Measurements from ENCODE around the gene REXO2.

The REXO2 gene

GRCh38 chr11:114400915-114401223 lies 38.4 kb upstream of the REXO2 start:
- H3K4me1 ChIP-seq (ENCODE audit: control insufficient read depth, insufficient read depth, low read length, poor library complexity, severe bottlenecking), result peaks cover 13% of the 10 kb centered on the region
- H3K9me3 ChIP-seq (ENCODE audit: control insufficient read depth, low read length), result no peaks in the 10 kb centered on the region
- DNase-seq, result no peak
- H3K27me3 ChIP-seq (replicated peaks; ENCODE audit: control insufficient read depth, insufficient read depth, low read length, poor library complexity, severe bottlenecking), result no peaks in the 10 kb centered on the region
- H3K4me3 ChIP-seq (ENCODE audit: insufficient read depth, low read depth, low read length, poor library complexity, severe bottlenecking), result peak overlapping the region; percentile 80
- H3K36me3 ChIP-seq (ENCODE audit: control insufficient read depth, insufficient read depth, low read length), result peaks cover 20% of the 10 kb centered on the region
- H3K27ac ChIP-seq (ENCODE audit: insufficient read depth, low read length, poor library complexity, severe bottlenecking), result peak overlapping the region; percentile 97

DNA sequence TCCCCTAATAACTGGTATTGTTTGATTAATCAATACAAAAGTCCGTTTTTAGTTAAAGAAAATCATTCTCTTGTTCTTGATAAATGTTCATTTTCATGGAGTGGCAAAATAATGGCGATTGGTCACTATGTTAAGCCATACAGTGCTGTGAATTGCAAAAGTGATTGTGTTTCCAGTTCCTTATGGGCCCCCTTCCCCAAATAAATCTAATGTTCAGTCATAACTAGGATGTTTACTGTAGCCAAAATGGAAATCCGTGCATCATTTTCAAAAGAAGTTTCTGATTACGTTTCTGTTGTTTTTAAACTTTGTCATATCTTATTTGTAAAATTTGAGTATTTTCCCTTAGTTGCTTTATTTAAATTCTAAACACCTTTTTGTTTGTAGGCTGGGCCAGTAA lies 38.0 kb upstream of the REXO2 start:
- Histone ChIP-seq H3K27ac (ENCODE audit: insufficient read depth, low read length, poor library complexity, severe bottlenecking) (peak overlapping the region; percentile 97), H3K9me3 (ENCODE audit: control insufficient read depth, low read length) (no peaks in the 10 kb centered on the region), H3K36me3 (ENCODE audit: control insufficient read depth, insufficient read depth, low read length) (peaks cover 25% of the 10 kb centered on the region), H3K27me3 (replicated peaks; ENCODE audit: control insufficient read depth, insufficient read depth, low read length, poor library complexity, severe bottlenecking) (no peaks in the 10 kb centered on the region), H3K4me3 (ENCODE audit: insufficient read depth, low read depth, low read length, poor library complexity, severe bottlenecking) (peak overlapping the region; percentile 80), H3K4me1 (ENCODE audit: control insufficient read depth, insufficient read depth, low read length, poor library complexity, severe bottlenecking) (peaks cover 13% of the 10 kb centered on the region)
- DNase-seq, result no peak

DNA sequence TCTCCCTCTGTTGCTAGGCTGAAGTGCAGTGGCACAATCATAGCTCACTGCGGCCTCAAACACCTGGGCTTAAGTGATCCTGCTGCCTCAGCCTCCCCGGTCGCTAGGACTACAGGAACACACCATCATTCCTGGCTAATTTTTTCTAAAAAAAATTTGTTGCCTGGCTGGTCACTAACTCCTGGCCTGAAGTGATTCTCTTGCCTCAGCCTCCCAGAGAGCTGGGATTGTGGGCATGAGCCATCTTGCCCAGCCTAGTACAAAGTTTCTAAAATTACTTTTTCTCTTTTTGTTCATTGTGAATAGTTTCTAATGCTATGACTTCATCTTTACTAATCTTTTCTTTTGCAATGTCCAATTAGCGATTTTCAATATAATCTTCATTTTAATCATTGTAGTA lies 26.3 kb upstream of the REXO2 start:
- Histone ChIP-seq H3K9me3 (ENCODE audit: control insufficient read depth, low read length) (no peaks in the 10 kb centered on the region), H3K36me3 (ENCODE audit: control insufficient read depth, insufficient read depth, low read length) (peaks cover 19% of the 10 kb centered on the region), H3K27ac (ENCODE audit: insufficient read depth, low read length, poor library complexity, severe bottlenecking) (no peak overlapping the region), H3K4me1 (ENCODE audit: control insufficient read depth, insufficient read depth, low read length, poor library complexity, severe bottlenecking) (no peaks in the 10 kb centered on the region), H3K27me3 (replicated peaks; ENCODE audit: control insufficient read depth, insufficient read depth, low read length, poor library complexity, severe bottlenecking) (no peaks in the 10 kb centered on the region), H3K4me3 (ENCODE audit: insufficient read depth, low read depth, low read length, poor library complexity, severe bottlenecking) (no peak overlapping the region)
- no peak for DNase-seq

- no peak overlapping the region for H3K4me3 ChIP-seq (ENCODE audit: insufficient read depth, low read depth, low read length, poor library complexity, severe bottlenecking)
- no peak for DNase-seq
- H3K36me3 ChIP-seq (ENCODE audit: control insufficient read depth, insufficient read depth, low read length), result peaks cover 10% of the 10 kb centered on the region
- H3K4me1 ChIP-seq (ENCODE audit: control insufficient read depth, insufficient read depth, low read length, poor library complexity, severe bottlenecking), result no peaks in the 10 kb centered on the region
- no peaks in the 10 kb centered on the region for H3K9me3 ChIP-seq (ENCODE audit: control insufficient read depth, low read length)
- H3K27ac ChIP-seq (ENCODE audit: insufficient read depth, low read length, poor library complexity, severe bottlenecking), result no peak overlapping the region
- H3K27me3 ChIP-seq (replicated peaks; ENCODE audit: control insufficient read depth, insufficient read depth, low read length, poor library complexity, severe bottlenecking), result no peaks in the 10 kb centered on the region
These were observed 25.3 kb upstream of the REXO2 start for GRCh38 chr11:114413958-114414357.

GRCh38 chr11:114416441-114416961 lies 22.8 kb upstream of the REXO2 start:
- no peak for DNase-seq
- H3K9me3 ChIP-seq (ENCODE audit: control insufficient read depth, low read length), result no peaks in the 10 kb centered on the region
- no peak overlapping the region for H3K4me3 ChIP-seq (ENCODE audit: insufficient read depth, low read depth, low read length, poor library complexity, severe bottlenecking)
- no peaks in the 10 kb centered on the region for H3K36me3 ChIP-seq (ENCODE audit: control insufficient read depth, insufficient read depth, low read length)
- H3K4me1 ChIP-seq (ENCODE audit: control insufficient read depth, insufficient read depth, low read length, poor library complexity, severe bottlenecking), result no peaks in the 10 kb centered on the region
- H3K27ac ChIP-seq (ENCODE audit: insufficient read depth, low read length, poor library complexity, severe bottlenecking), result no peak overlapping the region
- no peaks in the 10 kb centered on the region for H3K27me3 ChIP-seq (replicated peaks; ENCODE audit: control insufficient read depth, insufficient read depth, low read length, poor library complexity, severe bottlenecking)

GRCh38 chr11:114426280-114426679 lies 13.0 kb upstream of the REXO2 start:
- Histone ChIP-seq H3K4me1 (ENCODE audit: control insufficient read depth, insufficient read depth, low read length, poor library complexity, severe bottlenecking) (no peaks in the 10 kb centered on the region), H3K36me3 (ENCODE audit: control insufficient read depth, insufficient read depth, low read length) (no peaks in the 10 kb centered on the region), H3K9me3 (ENCODE audit: control insufficient read depth, low read length) (no peaks in the 10 kb centered on the region), H3K4me3 (ENCODE audit: insufficient read depth, low read depth, low read length, poor library complexity, severe bottlenecking) (no peak overlapping the region), H3K27ac (ENCODE audit: insufficient read depth, low read length, poor library complexity, severe bottlenecking) (no peak overlapping the region), H3K27me3 (replicated peaks; ENCODE audit: control insufficient read depth, insufficient read depth, low read length, poor library complexity, severe bottlenecking) (no peaks in the 10 kb centered on the region)
- no peak for DNase-seq

DNA sequence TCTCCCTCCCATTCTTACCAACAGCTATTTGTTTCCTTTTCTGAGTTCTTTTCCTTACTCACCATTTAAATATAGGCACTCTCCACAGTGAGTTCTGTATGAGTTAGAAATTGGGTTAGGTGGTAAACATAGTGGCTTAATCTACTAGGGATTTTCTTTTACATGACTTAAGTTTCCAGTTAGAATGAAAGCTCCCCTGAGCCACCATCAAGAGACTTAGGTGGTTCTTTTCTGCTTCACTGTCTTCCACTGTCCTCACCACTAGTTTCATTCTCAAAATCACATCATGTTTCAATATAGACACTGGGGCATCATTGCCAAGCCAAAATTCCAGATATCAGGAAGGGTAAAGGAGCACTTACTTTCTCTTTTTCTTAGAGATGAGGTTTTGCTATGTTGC lies 9.0 kb upstream of the REXO2 start:
- no peak for DNase-seq
- H3K36me3 ChIP-seq (ENCODE audit: control insufficient read depth, insufficient read depth, low read length), result no peaks in the 10 kb centered on the region
- H3K27ac ChIP-seq (ENCODE audit: insufficient read depth, low read length, poor library complexity, severe bottlenecking), result no peak overlapping the region
- no peaks in the 10 kb centered on the region for H3K9me3 ChIP-seq (ENCODE audit: control insufficient read depth, low read length)
- H3K4me3 ChIP-seq (ENCODE audit: insufficient read depth, low read depth, low read length, poor library complexity, severe bottlenecking), result no peak overlapping the region
- H3K4me1 ChIP-seq (ENCODE audit: control insufficient read depth, insufficient read depth, low read length, poor library complexity, severe bottlenecking), result no peaks in the 10 kb centered on the region
- no peaks in the 10 kb centered on the region for H3K27me3 ChIP-seq (replicated peaks; ENCODE audit: control insufficient read depth, insufficient read depth, low read length, poor library complexity, severe bottlenecking)

GRCh38 chr11:114432893-114433292 lies 6.4 kb upstream of the REXO2 start:
- no peak overlapping the region for H3K4me3 ChIP-seq (ENCODE audit: insufficient read depth, low read depth, low read length, poor library complexity, severe bottlenecking)
- H3K27ac ChIP-seq (ENCODE audit: insufficient read depth, low read length, poor library complexity, severe bottlenecking), result no peak overlapping the region
- H3K36me3 ChIP-seq (ENCODE audit: control insufficient read depth, insufficient read depth, low read length), result no peaks in the 10 kb centered on the region
- no peaks in the 10 kb centered on the region for H3K27me3 ChIP-seq (replicated peaks; ENCODE audit: control insufficient read depth, insufficient read depth, low read length, poor library complexity, severe bottlenecking)
- H3K4me1 ChIP-seq (ENCODE audit: control insufficient read depth, insufficient read depth, low read length, poor library complexity, severe bottlenecking), result no peaks in the 10 kb centered on the region
- H3K9me3 ChIP-seq (ENCODE audit: control insufficient read depth, low read length), result no peaks in the 10 kb centered on the region
- no peak for DNase-seq

DNA sequence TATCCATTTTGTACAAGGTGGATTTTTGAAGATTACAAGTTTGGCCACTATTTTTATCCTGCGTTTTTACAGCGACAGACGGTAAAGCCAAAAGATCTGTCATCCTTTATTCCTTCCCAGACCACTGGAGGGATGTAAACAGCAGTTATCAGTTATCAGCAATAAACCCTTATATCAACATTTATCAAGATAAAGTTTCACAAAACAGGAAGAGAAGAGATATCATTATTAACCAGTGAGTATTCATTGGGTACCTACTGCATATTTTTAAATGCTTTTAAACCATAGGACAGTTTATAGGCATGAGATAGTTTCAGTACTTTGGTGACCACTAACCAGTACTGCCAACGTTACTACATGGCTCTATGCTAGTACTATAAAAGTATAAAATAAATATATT lies 5.9 kb upstream of the REXO2 start:
- DNase-seq, result no peak
- Histone ChIP-seq H3K27ac (ENCODE audit: insufficient read depth, low read length, poor library complexity, severe bottlenecking) (no peak overlapping the region), H3K9me3 (ENCODE audit: control insufficient read depth, low read length) (no peaks in the 10 kb centered on the region)

GRCh38 chr11:114438303-114438702 lies 964 bp upstream of the REXO2 start:
- H3K4me3 ChIP-seq (ENCODE audit: insufficient read depth, low read depth, low read length, poor library complexity, severe bottlenecking), result no peak overlapping the region
- no peak overlapping the region for H3K27ac ChIP-seq (ENCODE audit: insufficient read depth, low read length, poor library complexity, severe bottlenecking)
- H3K27me3 ChIP-seq (replicated peaks; ENCODE audit: control insufficient read depth, insufficient read depth, low read length, poor library complexity, severe bottlenecking), result no peaks in the 10 kb centered on the region
- no peaks in the 10 kb centered on the region for H3K9me3 ChIP-seq (ENCODE audit: control insufficient read depth, low read length)
- H3K36me3 ChIP-seq (ENCODE audit: control insufficient read depth, insufficient read depth, low read length), result no peaks in the 10 kb centered on the region
- no peak for DNase-seq
- peaks cover 12% of the 10 kb centered on the region for H3K4me1 ChIP-seq (ENCODE audit: control insufficient read depth, insufficient read depth, low read length, poor library complexity, severe bottlenecking)

More for the DNA sequence above, 5.9 kb upstream of the REXO2 start:
- Histone ChIP-seq H3K36me3 (ENCODE audit: control insufficient read depth, insufficient read depth, low read length) (no peaks in the 10 kb centered on the region), H3K4me1 (ENCODE audit: control insufficient read depth, insufficient read depth, low read length, poor library complexity, severe bottlenecking) (no peaks in the 10 kb centered on the region), H3K27me3 (replicated peaks; ENCODE audit: control insufficient read depth, insufficient read depth, low read length, poor library complexity, severe bottlenecking) (no peaks in the 10 kb centered on the region), H3K4me3 (ENCODE audit: insufficient read depth, low read depth, low read length, poor library complexity, severe bottlenecking) (no peak overlapping the region)
